ENCODE results near the gene ADH5.
A peak's percentile ranks its signal among the peaks of the same experiment; 100 is the strongest.
"Not testable (repeated sequence)": the region's sequence is repeated elsewhere in the genome, so short reads cannot be mapped to it uniquely, and the experiment has no call there.

ADH5 gene

GRCh38 chr4:99088481-99089365, at the start of gene ADH5:
Gene ADH5, minus strand, starts transcription at chr4:99088788. Its CDS starts 88 bp downstream, at chr4:99088700.
- DNase-seq, result peak; percentile 86

- DNase-seq, result no peak
Observed at GRCh38 chr4:99136329-99136728, 47.7 kb upstream of the ADH5 start.

GRCh38 chr4:99135541-99136162, 47.1 kb upstream of the ADH5 start:
- no peak for DNase-seq

GRCh38 chr4:99134586-99134985, 46.0 kb upstream of the ADH5 start:
- no peak for DNase-seq

- DNase-seq, result no peak
Observed at GRCh38 chr4:99131378-99131777, 42.8 kb upstream of the ADH5 start.

GRCh38 chr4:99126376-99126775, 37.8 kb upstream of the ADH5 start:
- no peak for DNase-seq

GRCh38 chr4:99121008-99121407, 32.4 kb upstream of the ADH5 start:
- DNase-seq, result no peak

GRCh38 chr4:99120501-99120900, 31.9 kb upstream of the ADH5 start:
- no peak for DNase-seq

GRCh38 chr4:99117876-99118693, 29.5 kb upstream of the ADH5 start:
- DNase-seq, result no peak

- DNase-seq, result not testable (repeated sequence)
Observed at GRCh38 chr4:99117122-99117841, 28.7 kb upstream of the ADH5 start.

GRCh38 chr4:99109286-99109685, 20.7 kb upstream of the ADH5 start:
- not testable (repeated sequence) for DNase-seq

- DNase-seq, result no peak
Observed at GRCh38 chr4:99104153-99104552, 15.6 kb upstream of the ADH5 start.

GRCh38 chr4:99103166-99103565, 14.6 kb upstream of the ADH5 start:
- no peak for DNase-seq

- DNase-seq, result no peak
Observed at GRCh38 chr4:99102634-99103033, 14.0 kb upstream of the ADH5 start.

- no peak for DNase-seq
Observed at GRCh38 chr4:99100876-99101275, 12.3 kb upstream of the ADH5 start.

- DNase-seq, result not testable (repeated sequence)
Observed at GRCh38 chr4:99099814-99100213, 11.2 kb upstream of the ADH5 start.

GRCh38 chr4:99099311-99099710, 10.7 kb upstream of the ADH5 start:
- DNase-seq, result no peak

GRCh38 chr4:99091841-99092240, 3.3 kb upstream of the ADH5 start:
- not testable (repeated sequence) for DNase-seq

- DNase-seq, result no peak
Observed at GRCh38 chr4:99091216-99091575, 2.6 kb upstream of the ADH5 start.

GRCh38 chr4:99090481-99091215, 2.1 kb upstream of the ADH5 start:
- no peak for DNase-seq

GRCh38 chr4:99088023-99088449, 552 bp downstream of the ADH5 start:
- DNase-seq, result no peak

GRCh38 chr4:99084595-99084994, 4.0 kb downstream of the ADH5 start:
- no peak for DNase-seq
